SK-N-SH treated with all-trans-retinoic acid at 6 μM for 48 hours (cell line): Measurements from ENCODE around the gene GAPDHS.

Experiments
- ATAC-seq: fragments of 200-7000 bp; cut with Tn5 transposase; 3 replicates; pipeline ENCODE4 v1.9.1; 2020; ENCODE audit warnings: mild to moderate bottlenecking, moderate library complexity
- ARNTL ChIP-seq: fragments of 450-650 bp; formaldehyde crosslinking; IDR thresholded peaks from 2 replicates; pipeline ENCODE4 v1.5.0; 2020; ENCODE audit warnings: low read depth, mild to moderate bottlenecking, moderate library complexity, borderline replicate concordance
- BACH2 ChIP-seq: fragments of 250-450 bp; sonication (Bioruptor Pico); IDR thresholded peaks from 2 replicates; pipeline ENCODE4 v1.9.0; 2021; ENCODE audit warnings: mild to moderate bottlenecking, borderline replicate concordance
- CSDC2 ChIP-seq: fragments of 250-450 bp; sonication (Bioruptor Pico); IDR thresholded peaks from 2 replicates; pipeline ENCODE4 v1.5.0; 2020; ENCODE audit warnings: mild to moderate bottlenecking, moderate library complexity
- CSRNP3 ChIP-seq: fragments of 250-450 bp; sonication (Bioruptor Pico); IDR thresholded peaks from 2 replicates; pipeline ENCODE4 v1.5.1; 2021; ENCODE audit warnings: mild to moderate bottlenecking, moderate library complexity
- ESRRG ChIP-seq: fragments of 250-450 bp; sonication (Bioruptor Pico); IDR thresholded peaks from 2 replicates; pipeline ENCODE4 v1.6.1; 2021; ENCODE audit warnings: mild to moderate bottlenecking
- GLIS3 ChIP-seq: fragments of 250-450 bp; sonication (Bioruptor Pico); IDR thresholded peaks from 2 replicates; pipeline ENCODE4 v1.5.0; 2020; ENCODE audit warnings: mild to moderate bottlenecking, moderate library complexity
- OSR1 ChIP-seq: fragments of 250-450 bp; sonication (Bioruptor Pico); IDR thresholded peaks from 2 replicates; pipeline ENCODE4 v1.8.0; 2022; ENCODE audit warnings: moderate library complexity, mild to moderate bottlenecking, inconsistent platforms
- PATZ1 ChIP-seq: fragments of 250-450 bp; sonication (Bioruptor Pico); IDR thresholded peaks from 2 replicates; pipeline ENCODE4 v1.8.0; 2020; ENCODE audit warnings: mild to moderate bottlenecking, moderate library complexity, borderline replicate concordance
- POU6F1 ChIP-seq: fragments of 250-450 bp; sonication (Bioruptor Pico); IDR thresholded peaks from 2 replicates; pipeline ENCODE4 v1.8.0; 2021; ENCODE audit warnings: low read depth, mild to moderate bottlenecking, moderate library complexity, borderline replicate concordance
- PPARA ChIP-seq: fragments of 250-450 bp; sonication (Bioruptor Pico); IDR thresholded peaks from 2 replicates; pipeline ENCODE4 v1.5.0; 2020; ENCODE audit warnings: mild to moderate bottlenecking, borderline replicate concordance
- RARB ChIP-seq: fragments of 250-450 bp; sonication (Bioruptor Pico); IDR thresholded peaks from 2 replicates; pipeline ENCODE4 v1.8.0; 2021; ENCODE audit warnings: mild to moderate bottlenecking, moderate library complexity
- SNAI2 ChIP-seq: fragments of 250-450 bp; sonication (Bioruptor Pico); IDR thresholded peaks from 2 replicates; pipeline ENCODE4 v1.5.0; 2020; ENCODE audit warnings: mild to moderate bottlenecking, moderate library complexity
- TCF4 ChIP-seq: fragments of 250-450 bp; sonication (Bioruptor Pico); IDR thresholded peaks from 2 replicates; pipeline ENCODE4 v1.8.0; 2021; ENCODE audit warnings: mild to moderate bottlenecking, moderate library complexity, borderline replicate concordance
- TOX ChIP-seq: fragments of 250-450 bp; sonication (Bioruptor Pico); IDR thresholded peaks from 2 replicates; pipeline ENCODE4 v1.8.0; 2021; ENCODE audit warnings: mild to moderate bottlenecking, moderate library complexity, borderline replicate concordance
- TSHZ2 ChIP-seq: fragments of 250-450 bp; sonication (Bioruptor Pico); IDR thresholded peaks from 2 replicates; pipeline ENCODE4 v1.5.0; 2020; ENCODE audit warnings: mild to moderate bottlenecking, moderate library complexity
- ZC3H10 ChIP-seq: fragments of 250-450 bp; sonication (Bioruptor Pico); IDR thresholded peaks from 2 replicates; pipeline ENCODE4 v1.5.1; 2021; ENCODE audit warnings: mild to moderate bottlenecking, moderate library complexity
- ZFP3 ChIP-seq: fragments of 250-450 bp; sonication (Bioruptor Pico); IDR thresholded peaks from 2 replicates; pipeline ENCODE4 v1.5.0; 2020; ENCODE audit warnings: mild to moderate bottlenecking, moderate library complexity
- ZFP30 ChIP-seq: fragments of 450-650 bp; formaldehyde crosslinking; IDR thresholded peaks from 2 replicates; pipeline ENCODE4 v1.5.0; 2022; ENCODE audit warnings: mild to moderate bottlenecking, moderate library complexity
- ZNF70 ChIP-seq: fragments of 450-650 bp; formaldehyde crosslinking; IDR thresholded peaks from 2 replicates; pipeline ENCODE4 v1.5.0; 2020; ENCODE audit warnings: mild to moderate bottlenecking, moderate library complexity
- ZNF8 ChIP-seq: fragments of 450-650 bp; formaldehyde crosslinking; IDR thresholded peaks from 2 replicates; pipeline ENCODE4 v1.5.0; 2020; ENCODE audit warnings: mild to moderate bottlenecking, moderate library complexity

Gene GAPDHS

GRCh38 chr19:35529241-35530218 lies 3.7 kb upstream of the GAPDHS start:
- TF ChIP-seq TOX (no peak), PATZ1 (CRISPR knock-in tag) (no peak), ZNF8 (CRISPR knock-in tag) (no peak), ESRRG (no peak), GLIS3 (CRISPR knock-in tag) (no peak), POU6F1 (CRISPR knock-in tag) (no peak), PPARA (no peak), TCF4 (CRISPR knock-in tag) (no peak), ZFP3 (CRISPR knock-in tag) (no peak), BACH2 (CRISPR knock-in tag) (no peak), SNAI2 (CRISPR knock-in tag) (no peak), CSRNP3 (CRISPR knock-in tag) (no peak), ZFP30 (CRISPR knock-in tag) (no peak), ZC3H10 (CRISPR knock-in tag) (no peak), OSR1 (CRISPR knock-in tag) (no peak)
- TF ChIP-seq, all 23 proteins: peak for 0

GRCh38 chr19:35531291-35531690 lies 2.0 kb upstream of the GAPDHS start:
- no peak for TF ChIP-seq GLIS3 (CRISPR knock-in tag)
- TF ChIP-seq CSDC2: no peak
- no peak for TF ChIP-seq TSHZ2 (CRISPR knock-in tag)
- no peak for TF ChIP-seq ZFP30 (CRISPR knock-in tag)
- no peak for TF ChIP-seq CSRNP3 (CRISPR knock-in tag)
- no peak for TF ChIP-seq ZNF8 (CRISPR knock-in tag)
- no peak for TF ChIP-seq ARNTL (CRISPR knock-in tag)
- no peak for TF ChIP-seq RARB (CRISPR knock-in tag)
- TF ChIP-seq ZC3H10 (CRISPR knock-in tag): no peak
- no peak for TF ChIP-seq POU6F1 (CRISPR knock-in tag)
- TF ChIP-seq ZNF70 (CRISPR knock-in tag): no peak
- TF ChIP-seq, all 23 proteins: peak for 0
- ATAC-seq: no peak

More at GRCh38 chr19:35529241-35530218, 3.7 kb upstream of the GAPDHS start:
- no peak for ATAC-seq
